Cerebellar nuclear complex (tissue), 1 donor: ENCODE data around the gene GUCA1A.
"Not testable (repeated sequence)": the region's sequence is repeated elsewhere in the genome, so short reads cannot be mapped to it uniquely, and the experiment has no call there.

Experiments used
- DNase-seq, 2 experiments: peaks; one replicate each; lab custom pipeline; 2025; lab: John Stamatoyannopoulos, UW

Gene GUCA1A

GRCh38 chr6:42147138-42147562, 26.0 kb upstream of the GUCA1A start:
- DNase-seq, result no peak

GRCh38 chr6:42148058-42148457, 25.1 kb upstream of the GUCA1A start:
- DNase-seq, result no peak

DNA sequence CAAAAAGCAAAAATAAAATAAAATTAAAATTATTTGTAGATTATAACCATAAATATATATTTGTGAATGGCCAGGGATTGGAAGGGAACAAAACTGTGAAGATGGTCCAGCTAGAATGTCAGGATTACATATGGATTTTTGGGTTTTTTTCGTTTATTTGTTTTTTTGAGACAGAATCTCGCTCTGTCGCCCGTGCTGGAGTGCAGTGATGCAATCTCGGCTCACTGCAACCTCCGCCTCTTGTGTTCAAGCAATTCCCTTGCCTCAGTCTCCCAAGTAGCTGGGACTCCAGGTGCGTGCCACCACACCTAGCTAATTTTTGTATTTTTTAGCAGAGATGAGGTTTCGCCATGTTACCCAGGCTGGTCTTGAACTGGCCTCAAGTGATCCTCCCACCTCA, 22.9 kb upstream of the GUCA1A start:
- DNase-seq, result no peak

DNA sequence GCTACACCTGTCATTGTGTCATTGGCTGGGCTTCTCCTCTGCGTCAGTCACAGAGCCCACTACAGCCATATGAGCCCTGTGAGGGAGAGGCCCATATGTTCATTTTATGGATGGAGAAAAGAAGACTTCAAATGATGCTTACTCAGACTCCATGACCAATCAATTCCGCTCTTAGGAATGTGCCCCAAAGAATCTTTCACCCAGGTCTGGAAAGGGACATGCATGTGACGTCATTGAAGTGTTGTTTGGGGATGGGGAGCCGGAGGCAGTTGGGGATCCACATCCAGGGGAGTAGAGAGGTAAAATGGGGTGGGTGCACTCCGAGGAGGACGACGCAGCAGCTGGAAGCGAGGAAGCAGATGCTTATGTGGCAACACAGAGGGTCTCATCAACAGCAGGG, 21.1 kb upstream of the GUCA1A start:
- no peak for DNase-seq

- not testable (repeated sequence) for DNase-seq
These were observed 20.5 kb upstream of the GUCA1A start for GRCh38 chr6:42152528-42153213.

DNA sequence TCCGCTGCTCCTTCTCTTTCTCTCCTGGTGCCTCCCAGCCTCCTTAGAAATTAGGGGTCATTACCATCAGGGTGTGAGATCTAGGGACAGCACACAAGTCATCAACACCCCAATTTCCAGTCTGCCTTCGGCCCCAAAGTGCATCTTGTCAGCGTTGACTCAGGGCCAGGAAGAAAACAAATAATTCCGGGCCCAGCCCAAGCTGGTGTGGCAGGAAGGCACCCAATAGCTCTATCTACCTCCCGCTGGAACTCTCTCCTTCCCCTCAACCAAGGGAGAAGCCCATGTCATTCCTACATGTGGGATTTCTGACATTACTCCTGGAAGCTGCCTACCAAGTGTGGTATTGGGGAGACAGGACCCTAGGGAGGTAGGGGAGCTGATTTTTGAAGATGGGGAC, 19.2 kb upstream of the GUCA1A start:
- no peak for DNase-seq

- DNase-seq, result peak in 1 of 2 experiments; percentile 16
These were observed 18.5 kb upstream of the GUCA1A start for GRCh38 chr6:42154461-42155209.

DNA sequence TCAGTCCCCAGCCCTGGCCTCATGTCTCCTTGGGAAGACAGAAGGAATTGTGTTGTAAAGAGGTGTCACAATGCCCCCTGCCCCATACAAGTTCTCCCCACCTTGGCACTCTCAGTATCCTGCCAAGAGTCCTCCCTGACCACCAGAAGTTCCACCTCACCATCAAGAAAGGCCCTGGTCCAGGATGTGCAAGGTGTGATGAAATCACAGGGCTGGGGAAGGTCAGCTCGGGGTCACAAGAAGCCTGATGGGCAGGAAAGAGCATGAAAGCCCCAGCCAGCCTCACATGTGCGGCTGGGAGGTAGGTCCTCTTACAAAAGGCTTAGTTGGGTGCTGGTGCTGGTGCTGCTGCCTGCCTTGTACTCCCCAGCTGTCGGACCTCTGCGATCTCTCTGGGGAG, 17.9 kb upstream of the GUCA1A start:
- no peak for DNase-seq

DNA sequence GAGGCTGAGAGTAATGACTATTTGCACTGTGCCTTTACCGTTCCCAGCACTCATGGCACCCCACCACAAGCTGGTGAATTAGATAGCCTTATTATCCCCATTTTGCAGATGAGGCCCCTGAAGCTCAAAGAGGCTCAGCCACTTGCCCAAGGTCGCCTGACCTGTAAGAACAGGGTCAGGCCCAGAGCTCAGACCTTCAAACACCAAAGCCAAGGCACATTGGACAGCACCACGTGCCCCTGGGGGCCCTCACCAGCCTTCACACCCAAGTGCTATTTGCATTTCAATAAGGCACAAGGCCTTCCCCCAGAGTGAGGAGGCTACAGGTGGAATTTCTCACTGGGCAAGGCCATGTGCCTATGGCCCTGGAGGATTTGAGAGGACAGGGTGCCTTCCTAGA, 16.5 kb upstream of the GUCA1A start:
- DNase-seq, result no peak

- no peak for DNase-seq
These were observed 15.2 kb upstream of the GUCA1A start for GRCh38 chr6:42158011-42158410.

DNA sequence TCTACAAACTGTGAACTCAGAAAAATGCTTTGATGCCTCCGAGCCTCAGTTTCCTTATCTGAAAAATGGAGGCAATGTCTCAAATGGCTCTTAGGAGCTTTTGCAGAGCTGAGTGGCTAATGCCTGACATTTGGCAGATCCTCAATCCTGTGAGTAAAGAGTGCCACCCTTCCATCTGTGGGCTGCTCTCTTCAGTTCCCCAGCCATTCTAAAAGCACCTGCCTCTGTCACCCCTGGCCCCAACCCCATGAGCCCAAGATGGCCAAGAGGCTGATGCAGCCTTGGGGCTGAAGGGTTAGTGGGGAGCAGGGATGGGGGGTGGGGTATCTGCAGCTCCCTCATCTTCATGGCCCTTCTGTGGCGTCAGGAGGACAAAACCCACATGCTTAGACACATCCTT, 14.5 kb upstream of the GUCA1A start:
- no peak for DNase-seq

DNA sequence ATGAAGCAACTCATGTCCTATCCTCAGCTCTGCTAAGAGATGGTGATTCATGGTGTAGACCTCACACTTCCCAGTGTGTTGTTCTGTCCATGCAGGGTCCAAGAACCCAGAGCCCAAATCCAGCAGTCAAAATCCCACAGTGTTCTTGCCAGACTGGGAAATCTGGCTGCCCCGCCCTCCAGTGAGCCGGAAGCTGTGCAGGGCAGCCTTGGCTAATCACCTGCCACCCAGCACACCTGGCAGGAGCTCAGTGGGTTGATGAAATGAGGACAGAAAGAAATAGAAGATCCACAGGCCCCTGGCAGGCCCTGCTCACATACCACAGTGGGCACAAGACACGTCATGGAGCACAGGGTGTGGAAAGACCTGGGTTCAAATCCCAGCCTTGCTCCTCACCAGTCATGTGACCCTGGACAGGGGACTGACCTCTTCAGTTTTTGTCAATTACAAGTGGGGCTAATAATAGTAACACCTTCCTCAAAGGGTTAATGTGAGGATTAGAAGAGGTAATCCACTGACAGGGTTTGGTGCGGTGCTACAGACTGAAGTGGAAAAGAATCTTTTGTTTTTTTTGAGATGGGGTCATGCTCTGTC, 13.6 kb upstream of the GUCA1A start:
- DNase-seq, result no peak

DNA sequence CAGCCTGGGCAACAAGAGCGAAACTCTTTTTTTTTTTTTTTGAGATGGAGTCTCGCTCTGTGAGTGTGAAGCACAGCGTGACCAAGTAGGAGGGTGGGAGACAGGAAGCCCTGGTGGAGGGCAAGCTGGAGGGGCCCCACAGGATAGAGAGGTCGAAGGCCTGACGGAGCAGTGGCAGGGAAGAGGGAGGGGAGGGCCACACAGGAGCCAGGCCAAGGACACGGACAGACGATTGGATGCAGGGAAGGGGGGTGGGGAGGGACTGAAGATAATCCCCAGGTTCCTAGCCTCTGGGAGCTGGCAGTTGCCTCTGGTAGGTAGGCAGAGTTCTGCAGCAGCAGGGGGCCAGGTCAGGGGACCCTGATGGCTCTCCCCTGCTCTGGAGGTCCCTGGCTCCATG, 10.8 kb upstream of the GUCA1A start:
- DNase-seq, result no peak

GRCh38 chr6:42162812-42163211, 10.4 kb upstream of the GUCA1A start:
- DNase-seq, result no peak

DNA sequence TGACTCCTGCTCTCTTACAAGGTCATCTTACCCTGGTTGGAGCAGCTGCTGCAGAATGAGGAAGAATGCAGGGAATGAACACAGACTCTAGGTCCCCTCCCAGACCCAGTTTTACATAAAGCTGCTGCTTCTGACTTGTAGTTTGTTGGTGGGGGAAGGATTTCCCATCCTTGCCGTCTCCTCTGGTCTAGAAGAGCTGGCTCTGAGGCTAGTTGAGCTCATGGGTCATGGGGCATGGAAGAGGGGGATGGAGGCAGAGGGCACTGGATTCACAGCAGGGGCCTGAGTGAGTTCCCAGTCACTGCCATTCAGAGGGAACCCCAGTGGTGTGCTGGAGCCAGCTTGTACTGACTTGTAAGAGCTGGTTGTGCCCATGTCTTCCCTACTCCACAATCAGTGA, 9.2 kb upstream of the GUCA1A start:
- DNase-seq, result no peak

GRCh38 chr6:42165016-42165415, 8.1 kb upstream of the GUCA1A start:
- no peak for DNase-seq

DNA sequence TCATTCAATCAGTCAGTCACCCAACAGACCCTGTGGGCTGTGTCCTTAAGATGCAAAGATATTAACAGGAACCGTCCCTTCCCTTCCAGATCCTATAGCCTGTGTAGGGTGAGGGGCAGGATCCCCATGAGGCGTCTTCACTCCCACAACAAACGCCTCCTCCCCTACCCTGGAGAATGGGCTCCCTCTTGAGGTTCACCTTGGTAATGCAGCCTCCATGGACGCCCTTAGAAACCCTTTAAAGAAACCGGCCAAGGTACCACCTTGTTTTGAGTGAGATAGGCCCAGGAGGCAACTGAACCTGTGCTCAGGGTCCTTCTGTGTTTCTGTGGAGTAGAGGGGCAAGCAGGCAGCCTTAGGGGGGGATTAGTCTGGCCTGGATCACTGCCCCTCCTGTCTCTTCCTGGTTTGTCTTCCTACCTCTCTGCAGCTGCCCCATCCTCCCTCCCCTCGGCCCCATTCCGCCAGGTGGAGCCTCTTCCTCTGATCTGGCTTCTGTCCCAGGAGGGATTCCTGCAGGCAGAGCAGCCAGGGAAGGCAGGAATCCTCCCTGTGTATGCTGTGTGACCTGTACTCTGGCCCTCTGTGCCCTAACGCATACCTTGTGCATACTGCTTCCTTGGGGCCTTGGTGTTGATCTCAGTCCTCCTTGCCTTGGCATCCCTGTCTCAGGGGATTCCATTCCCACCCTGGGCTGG, 6.6 kb upstream of the GUCA1A start:
- no peak for DNase-seq

DNA sequence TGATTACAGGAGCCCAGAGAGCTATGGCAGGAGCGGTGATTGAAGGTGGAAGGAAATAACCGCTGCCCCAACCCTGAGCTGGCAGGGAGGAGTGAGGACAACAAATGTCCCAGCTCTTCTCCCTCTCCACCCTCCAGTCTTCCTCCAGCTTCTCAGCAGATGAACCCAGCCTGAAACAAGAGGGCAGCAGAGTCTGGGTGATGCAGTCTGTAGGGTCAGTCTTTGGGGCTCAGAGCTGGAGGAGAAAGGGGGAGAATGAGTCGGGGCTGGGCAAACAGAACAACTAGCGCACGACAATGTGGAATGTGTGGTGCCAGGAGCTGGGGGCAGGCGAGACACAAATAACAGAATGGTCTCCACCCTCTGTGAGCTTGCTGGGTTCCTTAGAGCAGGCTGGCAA, 4.5 kb upstream of the GUCA1A start:
- no peak for DNase-seq

- DNase-seq, result not testable (repeated sequence)
These were observed 3.4 kb upstream of the GUCA1A start for GRCh38 chr6:42169780-42170179.

DNA sequence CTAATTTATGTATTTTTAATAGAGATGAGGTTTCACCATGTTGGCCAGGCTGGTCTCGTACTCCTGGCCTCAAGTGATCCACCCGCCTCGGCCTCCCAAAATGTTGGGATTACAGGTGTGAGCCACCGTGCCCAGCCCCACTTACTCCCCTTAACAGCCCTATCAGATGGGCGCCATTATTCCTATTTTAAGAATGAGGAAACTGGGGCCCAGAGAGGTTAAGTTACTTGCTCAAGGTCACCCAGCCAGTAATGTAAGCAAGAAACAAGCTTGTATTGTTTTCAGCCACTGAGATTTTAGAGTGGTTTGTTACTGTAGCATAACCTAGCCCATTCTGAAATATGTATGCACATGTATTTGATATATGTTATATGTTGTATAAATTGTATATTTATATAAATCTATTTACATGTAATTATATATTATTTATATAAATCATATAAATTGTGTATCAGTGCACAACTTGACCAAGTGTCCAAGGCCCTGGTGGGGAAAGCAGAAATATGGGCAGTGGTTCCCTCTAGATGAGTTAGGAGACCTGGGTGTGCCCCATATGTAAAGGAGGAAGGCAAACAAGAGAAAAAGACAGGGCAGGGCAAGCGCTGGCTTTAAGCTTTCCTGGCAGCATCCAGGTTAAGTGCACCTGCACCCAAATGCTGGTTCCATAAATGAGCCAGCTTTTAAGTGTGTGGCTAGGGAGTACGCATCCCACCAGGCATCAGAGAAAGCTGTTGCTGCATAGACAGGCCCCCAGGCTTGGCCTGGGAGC, 1.2 kb upstream of the GUCA1A start:
- DNase-seq, result no peak

GRCh38 chr6:42175860-42176259, 2.7 kb downstream of the GUCA1A start:
- no peak for DNase-seq

- no peak for DNase-seq
These were observed 3.8 kb downstream of the GUCA1A start for GRCh38 chr6:42176981-42177380.
